WERI-Rb-1 (cell line): ENCODE measurements around the gene HUWE1.
"Not testable (repeated sequence)": the region's sequence is repeated elsewhere in the genome, so short reads cannot be mapped to it uniquely, and the experiment has no call there.

Experiments used
- DNase-seq: peaks from one replicate; pipeline ENCODE4 v3.0.0-alpha.2; 2020
- H3K27ac ChIP-seq: fragments of 250-450 bp; sonication (Bioruptor Pico); 2 replicates; pipeline ENCODE4 v1.5.1; 2020; ENCODE audit warnings: mild to moderate bottlenecking, moderate library complexity
- H3K27me3 ChIP-seq: fragments of 250-450 bp; sonication (Bioruptor Pico); 2 replicates; pipeline ENCODE4 v1.5.1; 2021; ENCODE audit warnings: mild to moderate bottlenecking, low read depth, moderate library complexity; ENCODE audit not compliant: insufficient read depth, severe bottlenecking
- H3K36me3 ChIP-seq: fragments of 250-450 bp; sonication (Bioruptor Pico); 2 replicates; pipeline ENCODE4 v1.5.1; 2020; ENCODE audit warnings: mild to moderate bottlenecking, moderate library complexity
- H3K4me3 ChIP-seq: 2 replicates; pipeline ENCODE4 v1.5.1; 2011; ENCODE audit warnings: low read depth, mild to moderate bottlenecking, control low read depth, low read length
- H3K9me3 ChIP-seq: fragments of 250-450 bp; sonication (Bioruptor Pico); 2 replicates; pipeline ENCODE4 v1.5.1; 2021; ENCODE audit warnings: mild to moderate bottlenecking, moderate library complexity; ENCODE audit not compliant: severe bottlenecking
- TF ChIP-seq, protein P1 (sequence below): IDR thresholded peaks from 2 replicates; pipeline ENCODE4 v1.5.1; 2011; ENCODE audit warnings: low read depth, mild to moderate bottlenecking, control low read depth, inconsistent platforms, low read length

The HUWE1 gene

GRCh38 chrX:53550756-53551463 lies 135.6 kb downstream of the HUWE1 start:
- DNase-seq, result no peak
- Histone ChIP-seq H3K4me3 (no peak overlapping the region), H3K9me3 (no peaks in the 10 kb centered on the region), H3K27ac (no peak overlapping the region), H3K36me3 (peaks cover 72% of the 10 kb centered on the region), H3K27me3 (peaks cover 7% of the 10 kb centered on the region)
- TF ChIP-seq, protein P1, sequence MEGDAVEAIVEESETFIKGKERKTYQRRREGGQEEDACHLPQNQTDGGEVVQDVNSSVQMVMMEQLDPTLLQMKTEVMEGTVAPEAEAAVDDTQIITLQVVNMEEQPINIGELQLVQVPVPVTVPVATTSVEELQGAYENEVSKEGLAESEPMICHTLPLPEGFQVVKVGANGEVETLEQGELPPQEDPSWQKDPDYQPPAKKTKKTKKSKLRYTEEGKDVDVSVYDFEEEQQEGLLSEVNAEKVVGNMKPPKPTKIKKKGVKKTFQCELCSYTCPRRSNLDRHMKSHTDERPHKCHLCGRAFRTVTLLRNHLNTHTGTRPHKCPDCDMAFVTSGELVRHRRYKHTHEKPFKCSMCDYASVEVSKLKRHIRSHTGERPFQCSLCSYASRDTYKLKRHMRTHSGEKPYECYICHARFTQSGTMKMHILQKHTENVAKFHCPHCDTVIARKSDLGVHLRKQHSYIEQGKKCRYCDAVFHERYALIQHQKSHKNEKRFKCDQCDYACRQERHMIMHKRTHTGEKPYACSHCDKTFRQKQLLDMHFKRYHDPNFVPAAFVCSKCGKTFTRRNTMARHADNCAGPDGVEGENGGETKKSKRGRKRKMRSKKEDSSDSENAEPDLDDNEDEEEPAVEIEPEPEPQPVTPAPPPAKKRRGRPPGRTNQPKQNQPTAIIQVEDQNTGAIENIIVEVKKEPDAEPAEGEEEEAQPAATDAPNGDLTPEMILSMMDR, result no peak

GRCh38 chrX:53547668-53548067 lies 138.9 kb downstream of the HUWE1 start:
- Histone ChIP-seq H3K4me3 (no peak overlapping the region), H3K27ac (no peak overlapping the region), H3K36me3 (peaks cover 74% of the 10 kb centered on the region), H3K9me3 (no peaks in the 10 kb centered on the region), H3K27me3 (peaks cover 14% of the 10 kb centered on the region)
- TF ChIP-seq, protein P1, result no peak
- DNase-seq, result no peak

- no peak for DNase-seq
- Histone ChIP-seq H3K27ac (no peak overlapping the region), H3K27me3 (peaks cover 11% of the 10 kb centered on the region), H3K4me3 (no peak overlapping the region), H3K36me3 (peaks cover 64% of the 10 kb centered on the region), H3K9me3 (no peaks in the 10 kb centered on the region)
- TF ChIP-seq, protein P1, result 0 out of 2 replicates have a peak, but pooled peaks have one; percentile 5
Measured at GRCh38 chrX:53544936-53545335, 141.6 kb downstream of the HUWE1 start.

- H3K9me3 ChIP-seq, result no peaks in the 10 kb centered on the region
- H3K4me3 ChIP-seq, result no peak overlapping the region
- H3K27me3 ChIP-seq, result peaks cover 9% of the 10 kb centered on the region
- TF ChIP-seq, protein P1, result no peak
- H3K27ac ChIP-seq, result no peak overlapping the region
- no peak for DNase-seq
- peaks cover 56% of the 10 kb centered on the region for H3K36me3 ChIP-seq
Measured at GRCh38 chrX:53538781-53539180, 147.7 kb downstream of the HUWE1 start.

DNA sequence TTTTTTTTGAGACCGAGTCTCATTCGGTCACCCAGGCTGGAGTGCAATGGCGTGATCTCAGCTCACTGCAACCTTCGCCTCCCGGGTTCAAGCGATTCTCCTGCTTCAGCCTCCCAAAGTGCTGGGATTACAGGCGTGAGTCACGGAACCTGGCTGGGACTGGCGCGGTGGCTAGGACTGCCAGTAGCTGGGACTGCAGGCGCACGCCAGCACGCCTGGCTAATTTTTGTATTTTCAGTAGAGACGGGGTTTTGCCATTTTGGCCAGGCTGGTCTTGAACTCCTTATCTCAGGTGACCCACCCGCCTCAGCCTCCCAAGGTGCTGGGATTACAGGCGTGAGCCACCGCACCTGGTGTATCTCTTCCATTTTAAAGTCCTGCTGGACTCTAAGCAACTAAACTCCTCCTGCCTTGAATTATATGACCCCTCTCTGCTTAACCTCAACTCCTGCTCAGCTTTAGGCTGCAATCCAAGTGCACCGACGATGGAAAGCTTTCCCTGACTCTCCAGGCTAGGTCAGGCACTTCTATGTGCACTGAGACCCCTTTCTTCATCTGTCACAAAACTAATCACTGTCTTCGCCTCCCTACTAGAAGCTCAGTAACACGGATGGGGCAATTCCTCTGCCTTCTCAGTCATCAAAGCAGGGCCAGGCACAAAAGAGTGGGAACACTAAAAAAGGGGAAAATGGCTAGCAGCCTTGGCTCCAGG lies 155.1 kb downstream of the HUWE1 start:
- H3K27ac ChIP-seq, H3K4me3 ChIP-seq, DNase-seq, H3K27me3 ChIP-seq, H3K9me3 ChIP-seq: not testable (repeated sequence)
- peaks cover 17% of the 10 kb centered on the region for H3K36me3 ChIP-seq

GRCh38 chrX:53526999-53527398 lies 159.5 kb downstream of the HUWE1 start:
- no peak for DNase-seq
- Histone ChIP-seq H3K27ac (no peak overlapping the region), H3K36me3 (no peaks in the 10 kb centered on the region), H3K27me3 (peaks cover 5% of the 10 kb centered on the region), H3K4me3 (no peak overlapping the region), H3K9me3 (peaks cover 3% of the 10 kb centered on the region)
- TF ChIP-seq, protein P1, result no peak
